GM12891 (cell line): ENCODE results near the gene CATSPERZ.

Source experiments
- DNase-seq: peaks from one replicate; pipeline ENCODE4 v3.0.0; 2011; ENCODE audit warnings: low spot score; ENCODE audit not compliant: insufficient read length
- FAIRE-seq: peaks from 2 replicates; lab custom pipeline; 2011; peaks lifted over from hg19 to GRCh38; lab: Jason Lieb, UNC
- PAX5 ChIP-seq: IDR thresholded peaks from 2 replicates; pipeline ENCODE4 v1.6.1; 2011; ENCODE audit warnings: low read length, moderate library complexity, mild to moderate bottlenecking; ENCODE audit not compliant: insufficient read depth, severe bottlenecking
- POLR2A ChIP-seq: IDR thresholded peaks from 2 replicates; pipeline ENCODE4 v1.6.1; 2011; ENCODE audit warnings: low read depth, low read length, control low read depth
- POLR2AphosphoS5 ChIP-seq: IDR thresholded peaks from 2 replicates; pipeline ENCODE4 v1.6.1; 2011; ENCODE audit warnings: low read depth, low read length, control low read depth
- POU2F2 ChIP-seq: IDR thresholded peaks from 2 replicates; pipeline ENCODE4 v1.6.1; 2011; ENCODE audit warnings: low read depth, mild to moderate bottlenecking, control low read depth, low read length, moderate library complexity
- SPI1 ChIP-seq: IDR thresholded peaks from 2 replicates; pipeline ENCODE4 v1.6.1; 2011; ENCODE audit warnings: low read depth, low read length, control low read depth
- TAF1 ChIP-seq: IDR thresholded peaks from 2 replicates; pipeline ENCODE4 v1.6.1; 2011; ENCODE audit warnings: low read depth, low read length, control low read depth

The CATSPERZ gene

GRCh38 chr11:64352995-64353714, 53.0 kb downstream of the CATSPERZ start:
- TF ChIP-seq POLR2AphosphoS5: no peak
- TF ChIP-seq TAF1: no peak
- TF ChIP-seq SPI1: no peak
- TF ChIP-seq POU2F2: no peak
- no peak for TF ChIP-seq PAX5
- TF ChIP-seq POLR2A: no peak
- FAIRE-seq (no peak), DNase-seq (no peak)

- FAIRE-seq (no peak), DNase-seq (no peak)
These were observed 53.8 kb downstream of the CATSPERZ start for GRCh38 chr11:64353715-64354506.

More at GRCh38 chr11:64353715-64354506, 53.8 kb downstream of the CATSPERZ start:
- no peak for TF ChIP-seq PAX5
- no peak for TF ChIP-seq POLR2A
- TF ChIP-seq POU2F2: no peak
- no peak for TF ChIP-seq SPI1
- no peak for TF ChIP-seq POLR2AphosphoS5
- no peak for TF ChIP-seq TAF1
